PFSK-1 (cell line): Measurements from ENCODE around the gene GNG12.

Experiments used
- FOXP2 ChIP-seq: optimal IDR thresholded peaks from 2 replicates; pipeline ENCODE3; 2011; ENCODE audit warnings: borderline replicate concordance, control low read depth, inconsistent platforms; ENCODE audit not compliant: insufficient read depth; ENCODE audit errors: extremely low read length, extremely low read depth
- POLR2AphosphoS5 ChIP-seq: IDR thresholded peaks from 2 replicates; pipeline ENCODE4 v1.6.1; 2012; ENCODE audit warnings: low read depth, mild to moderate bottlenecking, control low read depth, low read length, moderate library complexity
- REST ChIP-seq, 2 experiments: IDR thresholded peaks; 2 replicates each; pipeline versions ENCODE4 v1.6.1 to v1.8.0; 2011 to 2012; ENCODE audit warnings: low read depth in 2 of 2, low read length in 2 of 2, control low read depth in 1 of 2, inconsistent platforms in 1 of 2, mild to moderate bottlenecking in 1 of 2, moderate library complexity in 1 of 2; ENCODE audit not compliant: insufficient read depth in 1 of 2
- SIN3A ChIP-seq: IDR thresholded peaks from 2 replicates; pipeline ENCODE4 v1.6.1; 2012; ENCODE audit warnings: mild to moderate bottlenecking, low read length, moderate library complexity, borderline replicate concordance; ENCODE audit not compliant: insufficient read depth
- TAF1 ChIP-seq: IDR thresholded peaks from 2 replicates; pipeline ENCODE4 v1.6.1; 2012; ENCODE audit warnings: low read length, control low read depth, borderline replicate concordance; ENCODE audit not compliant: insufficient read depth

Gene GNG12

GRCh38 chr1:67752306-67752705 is 81.0 kb downstream of the GNG12 start:
- no peak for TF ChIP-seq POLR2AphosphoS5
- TF ChIP-seq REST (IDR thresholded peaks at IDR 0.05; ENCODE audit: insufficient read depth in 1 of 2, low read depth in 2 of 2, low read length in 2 of 2), result no peak
- no peak for TF ChIP-seq SIN3A
- no peak for TF ChIP-seq FOXP2
- TF ChIP-seq TAF1, result no peak

- no peak for TF ChIP-seq POLR2AphosphoS5
- TF ChIP-seq TAF1, result no peak
- TF ChIP-seq FOXP2, result no peak
- TF ChIP-seq REST (IDR thresholded peaks at IDR 0.05; ENCODE audit: insufficient read depth in 1 of 2, low read depth in 2 of 2, low read length in 2 of 2), result no peak
- TF ChIP-seq SIN3A, result no peak
These were observed 82.6 kb downstream of the GNG12 start for GRCh38 chr1:67750691-67751054.

- no peak for TF ChIP-seq POLR2AphosphoS5
- no peak for TF ChIP-seq TAF1
- no peak for TF ChIP-seq SIN3A
- TF ChIP-seq FOXP2, result no peak
- no peak for TF ChIP-seq REST (IDR thresholded peaks at IDR 0.05; ENCODE audit: insufficient read depth in 1 of 2, low read depth in 2 of 2, low read length in 2 of 2)
These were observed 83.2 kb downstream of the GNG12 start for GRCh38 chr1:67749844-67750690.

- no peak for TF ChIP-seq TAF1
- TF ChIP-seq POLR2AphosphoS5, result no peak
- TF ChIP-seq SIN3A, result no peak
- no peak for TF ChIP-seq REST (IDR thresholded peaks at IDR 0.05; ENCODE audit: insufficient read depth in 1 of 2, low read depth in 2 of 2, low read length in 2 of 2)
- TF ChIP-seq FOXP2, result no peak
These were observed 83.9 kb downstream of the GNG12 start for GRCh38 chr1:67749263-67749843.

GRCh38 chr1:67748630-67749029 is 84.6 kb downstream of the GNG12 start:
- no peak for TF ChIP-seq FOXP2
- TF ChIP-seq TAF1, result no peak
